HuH-7 (cell line): ENCODE measurements around the gene TGM1.
"Not testable (repeated sequence)": the region's sequence is repeated elsewhere in the genome, so short reads cannot be mapped to it uniquely, and the experiment has no call there.

Source experiments
- DNase-seq: peaks from one replicate; pipeline ENCODE4 v3.0.0; 2011; ENCODE audit warnings: low spot score

TGM1 gene

DNA sequence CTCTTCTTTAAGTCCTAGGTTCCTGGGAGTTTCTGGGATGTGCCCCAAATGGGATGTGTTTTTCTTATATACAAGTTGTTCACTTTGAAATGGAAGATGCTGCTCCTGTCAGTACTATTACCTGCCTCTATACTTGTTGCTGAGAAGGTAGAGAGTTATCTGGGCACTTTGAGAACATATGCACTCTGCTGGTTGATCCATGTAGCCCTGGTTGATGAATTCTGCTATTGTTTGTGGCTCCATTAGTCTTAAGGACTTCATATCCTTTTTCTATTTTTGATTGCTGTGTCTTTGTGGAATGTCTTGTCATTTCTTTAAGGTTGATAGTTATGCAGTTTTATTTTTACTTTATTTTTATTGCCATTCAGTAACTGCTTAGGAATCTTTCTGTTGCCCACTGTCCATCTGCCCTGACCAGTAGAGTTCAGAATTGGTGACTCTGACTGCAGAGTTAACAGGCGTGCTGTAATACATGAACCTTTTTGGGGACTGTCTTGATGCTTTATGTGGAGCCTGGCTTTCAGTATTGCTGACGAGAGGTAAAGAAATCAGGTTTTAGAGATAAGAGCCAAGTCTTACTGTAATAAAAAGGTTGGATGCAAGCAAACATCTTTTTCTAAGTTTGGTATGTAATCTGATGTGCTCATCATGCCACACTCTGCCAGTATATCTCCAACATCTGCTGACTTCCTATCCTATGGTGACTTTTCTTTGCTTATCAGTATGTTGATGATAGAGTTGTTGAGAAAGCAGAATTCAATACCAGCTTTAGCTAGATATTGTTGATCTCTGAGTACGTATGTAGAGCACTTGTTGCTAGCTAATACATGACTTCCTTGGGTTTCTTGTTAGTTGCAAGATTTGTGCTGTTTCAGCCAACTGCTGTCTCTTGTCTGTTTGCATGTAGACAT lies 28.6 kb downstream of the TGM1 start:
- DNase-seq: no peak

DNA sequence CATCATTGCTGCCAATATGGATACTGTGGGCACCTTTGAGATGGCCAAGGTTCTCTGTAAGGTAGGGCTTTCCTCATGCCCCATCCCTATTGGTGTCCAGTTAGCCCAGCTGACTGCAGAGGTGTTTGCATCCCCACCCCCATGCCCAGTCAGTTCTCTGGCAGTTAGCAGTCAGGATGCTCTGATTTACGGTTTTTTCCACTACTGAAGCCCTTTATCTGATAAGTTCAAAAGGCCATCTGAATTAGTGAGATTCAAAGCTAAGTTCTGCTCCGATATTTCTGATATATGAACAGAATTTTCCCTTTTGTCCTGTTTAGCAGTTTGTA lies 29.5 kb downstream of the TGM1 start:
- DNase-seq: no peak

DNA sequence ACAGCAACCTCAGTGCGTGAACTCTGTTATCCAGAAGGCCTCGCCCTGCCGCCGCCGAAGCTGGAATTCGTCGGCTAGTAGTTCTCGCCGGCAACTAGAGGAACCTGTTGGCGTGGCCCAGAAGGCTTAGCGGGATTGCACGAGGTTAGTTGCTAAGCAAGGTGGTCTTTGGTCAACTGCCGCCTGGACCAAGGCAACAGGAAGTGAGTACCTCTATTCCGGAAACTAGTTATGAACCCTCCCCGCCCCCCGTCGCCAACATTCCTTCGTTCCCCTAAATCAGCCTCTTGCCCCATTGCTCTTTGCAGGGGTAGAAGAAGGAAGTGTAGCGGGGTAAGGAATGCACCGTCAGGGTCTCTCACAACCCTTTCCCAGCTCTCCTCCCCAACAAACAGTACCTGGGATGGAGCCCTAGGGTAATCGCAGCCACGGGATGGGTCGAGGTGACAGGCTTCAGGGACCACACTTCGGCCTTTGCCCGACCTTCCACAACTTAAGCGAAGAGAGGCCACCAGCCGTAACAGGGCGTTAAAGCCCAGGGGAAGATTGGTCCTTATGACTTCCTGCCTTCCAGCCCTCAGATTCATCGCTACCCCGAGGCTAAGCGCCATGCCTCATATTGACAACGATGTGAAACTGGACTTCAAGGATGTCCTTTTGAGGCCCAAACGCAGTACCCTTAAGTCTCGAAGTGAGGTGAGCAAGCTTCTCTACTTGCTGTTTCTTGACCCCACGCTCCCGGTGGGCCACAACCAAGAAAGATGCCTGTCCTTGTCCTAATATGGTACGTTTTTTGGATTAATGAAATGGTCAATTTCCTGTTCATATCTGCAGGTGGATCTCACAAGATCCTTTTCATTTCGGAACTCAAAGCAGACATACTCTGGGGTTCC lies 30.1 kb downstream of the TGM1 start, which contains the start of gene GMPR2:
Gene GMPR2, plus strand, starts transcription at position 285 of the 893 bp plus-strand sequence. Its CDS starts 325 bp downstream, at position 610.
- peak; percentile 54 for DNase-seq

DNA sequence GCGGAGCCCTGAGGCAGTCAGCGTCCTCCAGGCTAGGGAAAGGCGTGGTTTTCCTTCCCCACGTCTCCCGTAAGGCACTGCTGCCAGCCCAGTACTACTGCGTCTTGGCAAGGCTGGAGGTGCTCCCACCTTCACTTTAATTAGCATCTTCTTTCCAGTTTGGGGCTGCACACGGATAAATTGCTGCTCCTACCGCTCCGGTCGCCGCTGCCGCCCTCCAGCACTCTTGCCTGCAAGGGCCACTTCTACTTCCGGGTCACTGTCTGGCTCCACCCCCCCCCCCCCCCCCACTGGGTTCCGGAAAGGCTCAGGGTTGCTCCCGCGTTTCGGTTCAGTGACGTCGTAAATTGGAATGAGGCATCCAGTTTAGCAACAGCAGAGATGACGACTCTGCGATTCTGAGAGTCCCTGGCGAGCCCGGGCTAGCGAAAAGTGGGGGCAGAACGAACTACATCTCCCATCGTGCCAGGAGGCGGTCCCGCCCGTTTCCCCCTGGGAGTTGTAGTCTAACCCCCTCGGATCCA lies 30.8 kb downstream of the TGM1 start, which contains the start of gene NEDD8:
Gene NEDD8, minus strand, starts transcription at position 247 of the 524 bp plus-strand sequence. Its CDS starts 100 bp downstream, at position 147.
- DNase-seq: peak; percentile 78

DNA sequence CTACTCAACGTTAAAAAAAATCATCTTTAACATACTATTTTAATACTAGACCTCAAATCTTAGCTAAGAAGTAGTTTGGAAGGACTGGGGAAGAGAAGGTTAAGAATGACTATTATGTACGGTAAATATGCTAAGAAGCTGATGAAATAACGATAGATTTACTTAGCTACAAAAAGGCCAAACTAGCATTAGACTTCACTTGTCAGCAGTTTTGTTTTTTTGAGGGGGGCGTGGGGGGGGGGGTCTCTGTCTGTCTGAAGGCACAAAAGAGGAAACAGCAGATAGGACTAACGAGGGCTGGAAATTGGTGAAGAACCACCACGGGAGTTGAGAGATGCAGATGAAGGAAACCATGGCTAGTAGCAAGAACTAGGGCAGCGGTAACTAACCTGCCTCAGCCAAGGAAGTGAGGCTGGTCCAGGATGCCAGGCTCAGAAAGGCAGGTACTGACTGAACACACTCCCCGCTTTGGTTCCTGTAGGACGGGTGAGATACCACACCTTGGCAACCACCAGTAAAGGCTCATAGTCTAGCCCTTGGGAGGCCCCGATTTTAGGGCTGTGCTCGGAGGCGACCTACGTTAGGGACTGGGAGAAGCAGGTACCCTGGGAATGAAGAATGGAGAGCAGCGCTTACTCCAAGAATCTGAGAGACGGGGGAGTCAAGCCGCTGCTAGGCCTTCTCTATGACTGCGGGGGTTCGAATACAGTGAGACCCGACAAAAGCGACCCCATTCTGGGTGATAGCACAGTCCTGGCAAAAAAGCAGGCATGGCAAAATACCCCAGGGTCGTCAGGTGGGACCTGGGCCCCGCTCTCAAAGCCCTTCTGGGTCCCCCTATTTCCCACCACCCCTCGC lies 31.5 kb downstream of the TGM1 start:
- no peak for DNase-seq

DNA sequence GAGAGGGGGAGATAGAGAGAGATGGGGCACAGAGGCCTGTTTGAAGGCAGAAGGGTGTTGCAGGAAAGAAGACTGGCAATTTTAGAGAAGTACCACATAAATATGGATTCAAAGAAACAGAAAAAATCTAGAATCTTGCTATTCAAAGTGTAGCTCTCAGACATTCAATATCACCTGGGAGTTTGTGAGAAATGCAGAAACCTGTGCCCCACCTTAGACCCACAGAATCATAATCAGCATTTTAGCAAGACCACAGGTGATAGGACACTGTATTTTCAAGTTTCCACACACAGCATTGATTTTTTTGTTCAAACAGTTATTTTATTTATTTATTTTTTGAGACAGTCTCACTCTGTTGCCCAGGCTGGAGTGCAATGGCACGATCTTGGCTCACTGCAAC lies 34.1 kb downstream of the TGM1 start:
- DNase-seq: no peak

DNA sequence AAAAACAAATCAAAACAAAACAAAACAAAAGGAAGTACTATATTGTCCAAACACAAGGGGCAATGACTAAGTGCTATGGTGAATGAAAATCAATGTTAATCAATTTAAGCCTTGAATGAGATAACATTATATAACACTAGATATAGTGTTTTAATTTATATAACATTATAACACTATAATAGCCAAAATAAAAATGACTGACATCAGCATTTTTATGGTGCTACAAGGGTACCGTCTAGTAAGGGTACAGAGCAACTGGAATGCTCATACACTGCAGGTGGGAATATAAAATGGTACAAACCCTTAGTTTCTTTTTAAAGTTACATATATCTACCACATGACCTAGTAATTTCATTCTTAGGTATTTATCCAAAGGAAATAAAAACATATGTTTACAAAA lies 36.5 kb downstream of the TGM1 start:
- no peak for DNase-seq

DNA sequence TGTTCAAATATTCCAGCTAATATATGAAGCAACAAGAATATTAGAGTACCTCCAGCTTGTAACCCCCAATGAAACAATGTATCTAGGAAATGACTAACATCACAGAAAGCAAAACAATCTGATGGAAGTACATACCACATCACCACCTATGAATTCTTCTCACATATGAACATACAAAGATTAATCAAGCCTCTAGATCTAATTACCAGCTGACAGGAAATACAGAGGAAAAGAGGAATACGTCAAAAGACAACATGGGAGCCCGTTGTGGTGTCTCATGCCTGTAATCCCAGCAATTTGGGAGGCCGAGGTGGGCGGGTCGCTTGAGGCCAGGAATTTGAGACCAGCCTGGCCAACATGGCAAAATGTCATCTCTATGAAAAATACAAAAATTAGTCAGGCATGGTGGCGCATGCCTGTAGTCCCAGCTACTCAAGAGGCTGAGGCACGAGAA lies 38.3 kb downstream of the TGM1 start:
- DNase-seq: no peak

DNA sequence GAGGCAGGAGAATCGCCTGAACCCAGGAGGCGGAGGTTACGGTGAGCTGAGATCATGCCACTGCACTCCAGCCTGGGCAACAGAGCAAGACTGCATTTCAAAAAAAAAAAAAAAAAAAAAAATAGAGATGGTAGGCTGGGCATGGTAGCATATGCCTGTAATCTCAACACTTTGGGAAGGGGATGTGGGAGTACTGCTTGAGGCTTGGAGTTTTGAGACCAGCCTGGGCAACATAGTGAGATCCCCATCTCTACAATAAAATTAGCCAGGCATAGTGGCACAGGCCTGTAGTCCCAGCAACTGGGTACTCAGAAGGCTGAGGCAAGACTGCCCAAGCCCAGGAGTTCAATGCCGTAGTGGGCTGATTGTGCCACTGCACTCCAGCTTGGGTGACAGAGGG lies 40.0 kb downstream of the TGM1 start:
- not testable (repeated sequence) for DNase-seq

DNA sequence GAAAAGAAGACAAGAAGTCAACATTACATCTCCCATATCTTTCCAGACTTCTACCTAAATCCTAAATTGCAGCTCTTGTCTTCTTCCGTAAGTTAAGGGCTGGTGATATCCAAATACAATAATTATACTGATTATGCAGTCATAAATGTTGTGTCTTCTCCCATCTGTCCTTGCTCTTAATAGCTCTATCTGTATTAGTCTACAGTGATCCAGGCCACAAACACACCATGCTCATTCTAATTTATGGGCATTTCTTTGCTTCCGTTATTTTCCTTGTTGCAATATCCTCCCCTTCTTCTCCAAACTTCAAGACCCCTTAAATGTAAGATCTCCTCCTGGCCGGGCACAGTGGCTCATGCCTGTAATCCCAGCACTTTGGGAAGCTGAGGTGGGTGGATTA lies 43.5 kb downstream of the TGM1 start:
- no peak for DNase-seq

DNA sequence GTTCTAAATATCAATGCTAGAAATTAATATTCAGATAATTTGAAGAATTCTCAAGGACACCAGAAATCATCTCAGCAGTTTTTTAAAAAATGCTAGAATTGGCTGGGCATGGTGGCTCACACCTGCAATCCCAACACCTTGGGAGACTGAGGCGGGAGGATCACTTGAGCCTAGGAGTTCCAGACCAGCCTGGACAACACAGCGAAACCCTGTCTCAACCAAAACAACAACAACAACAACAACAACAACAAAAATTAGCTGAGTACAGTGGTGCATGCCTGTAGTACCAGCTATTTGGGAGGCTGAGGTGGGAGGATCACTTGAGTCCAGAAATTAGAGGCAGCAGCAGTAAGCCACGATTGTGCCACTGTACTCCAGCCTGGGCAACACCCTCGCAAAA lies 43.9 kb downstream of the TGM1 start:
- DNase-seq: no peak

DNA sequence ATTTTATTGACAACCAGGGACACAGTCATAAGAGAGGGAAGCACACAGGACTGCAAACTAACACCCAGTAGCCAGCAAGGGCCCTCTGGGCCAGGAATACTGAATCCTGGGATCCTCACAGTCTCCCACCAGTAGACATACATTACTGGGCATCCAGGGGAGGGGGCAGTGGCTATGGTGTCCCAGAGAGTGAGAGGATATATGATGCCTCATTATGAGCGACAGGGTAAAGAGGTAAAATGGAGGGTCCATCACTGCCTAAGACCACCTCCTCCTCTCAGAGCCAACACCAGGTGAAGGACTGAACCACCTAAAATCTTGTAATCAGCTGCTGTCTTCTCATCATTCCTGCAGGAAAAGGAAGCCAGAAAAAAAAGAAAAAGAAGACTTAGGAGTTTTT lies 46.1 kb downstream of the TGM1 start:
- not testable (repeated sequence) for DNase-seq

DNA sequence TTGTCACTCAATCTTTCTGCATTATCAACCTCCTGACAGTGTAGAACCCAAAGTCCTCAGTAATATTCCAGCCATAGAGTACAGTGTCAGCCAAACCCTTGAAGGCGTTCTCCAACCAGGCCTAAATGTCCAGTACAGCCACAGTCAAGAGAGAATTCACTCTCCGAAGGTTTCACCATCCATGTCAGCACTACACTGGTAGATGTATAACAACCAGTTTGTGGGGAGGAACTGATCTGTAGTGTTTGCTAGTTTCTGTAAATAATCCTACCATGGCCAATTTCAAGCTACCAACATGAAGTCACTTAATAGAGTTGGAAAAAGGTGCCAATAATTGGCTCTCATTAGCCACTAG lies 46.7 kb downstream of the TGM1 start:
- no peak for DNase-seq

DNA sequence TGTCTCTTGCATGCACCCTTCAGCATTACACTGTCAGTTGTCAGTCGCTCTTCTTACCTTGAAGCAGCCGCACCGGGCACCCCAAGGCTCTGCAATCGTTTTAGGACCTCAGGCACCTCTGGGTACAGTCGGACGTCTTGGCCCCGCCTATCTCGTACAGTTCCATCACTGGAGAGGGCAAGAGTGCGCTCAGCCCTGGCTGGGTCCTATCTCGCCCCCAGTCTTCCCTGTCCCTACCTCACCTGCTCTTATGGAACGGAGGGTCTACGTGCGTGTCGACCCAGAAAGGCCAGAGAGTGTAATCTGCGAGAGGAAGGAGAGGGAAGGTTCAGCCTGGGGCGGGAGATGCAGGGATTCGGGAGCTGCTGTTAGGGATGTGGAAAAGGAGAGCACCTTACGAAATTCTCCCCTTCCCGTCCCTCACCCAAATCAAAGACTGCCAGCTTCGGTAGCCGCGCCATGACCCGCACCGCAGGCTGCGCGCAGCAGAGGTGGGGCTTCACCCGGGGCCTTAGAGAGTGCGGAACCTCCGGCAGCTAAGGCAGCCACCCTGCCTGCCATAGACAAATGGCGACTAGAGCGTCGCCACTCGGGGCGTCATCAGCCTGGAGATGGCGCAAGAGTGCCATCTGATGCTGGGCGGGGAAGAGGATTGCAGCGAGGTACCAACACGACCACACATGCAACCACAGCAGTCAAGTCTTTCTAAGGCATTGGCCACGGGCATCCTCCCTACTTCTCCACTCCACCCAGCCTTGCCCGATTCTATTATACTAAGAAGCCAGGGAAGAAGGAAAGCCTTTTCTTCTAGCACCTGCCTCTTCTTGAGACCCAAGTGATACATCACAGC lies 47.3 kb downstream of the TGM1 start, which contains the start of gene MDP1:
Gene MDP1, minus strand, starts transcription at position 572 of the 850 bp plus-strand sequence. Its CDS starts 111 bp downstream, at position 461.
- peak; percentile 85 for DNase-seq

DNA sequence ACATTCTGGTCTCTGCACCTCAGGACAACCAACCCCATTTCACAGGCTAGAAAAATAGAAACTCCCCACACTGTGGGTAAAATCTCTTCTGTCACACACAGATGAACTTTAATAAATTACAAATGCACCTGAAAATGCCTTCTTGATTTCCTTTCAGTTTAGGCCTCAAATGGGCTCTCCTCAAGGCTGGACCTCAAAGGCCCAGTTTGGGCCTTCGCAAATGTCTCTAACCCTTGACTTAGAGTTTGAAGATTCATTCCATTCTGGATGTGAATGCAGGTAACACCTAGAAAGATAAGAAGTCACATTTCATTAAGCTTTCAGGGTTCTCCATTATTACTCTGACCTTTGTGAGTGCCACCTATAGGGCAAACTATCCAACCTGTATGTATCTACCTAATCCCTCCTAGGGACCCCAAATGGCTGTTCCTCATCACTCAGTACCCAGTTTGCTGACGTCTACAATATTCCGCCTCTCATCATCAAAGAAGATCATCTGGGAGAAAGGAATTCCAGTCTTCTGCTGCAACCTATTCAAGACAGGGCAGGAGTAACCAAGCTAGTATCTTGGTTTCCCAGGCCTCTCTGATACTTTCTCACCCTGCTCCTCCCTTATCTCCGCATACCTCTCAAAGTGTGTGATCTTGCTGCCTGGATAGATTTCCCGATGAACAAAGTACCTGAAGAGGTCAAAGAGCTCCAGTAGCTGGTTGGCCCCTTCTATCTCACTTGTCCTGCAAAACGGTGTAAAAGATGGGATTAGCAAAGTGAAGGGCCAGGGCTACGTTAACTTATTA lies 48.9 kb downstream of the TGM1 start:
- DNase-seq: no peak

DNA sequence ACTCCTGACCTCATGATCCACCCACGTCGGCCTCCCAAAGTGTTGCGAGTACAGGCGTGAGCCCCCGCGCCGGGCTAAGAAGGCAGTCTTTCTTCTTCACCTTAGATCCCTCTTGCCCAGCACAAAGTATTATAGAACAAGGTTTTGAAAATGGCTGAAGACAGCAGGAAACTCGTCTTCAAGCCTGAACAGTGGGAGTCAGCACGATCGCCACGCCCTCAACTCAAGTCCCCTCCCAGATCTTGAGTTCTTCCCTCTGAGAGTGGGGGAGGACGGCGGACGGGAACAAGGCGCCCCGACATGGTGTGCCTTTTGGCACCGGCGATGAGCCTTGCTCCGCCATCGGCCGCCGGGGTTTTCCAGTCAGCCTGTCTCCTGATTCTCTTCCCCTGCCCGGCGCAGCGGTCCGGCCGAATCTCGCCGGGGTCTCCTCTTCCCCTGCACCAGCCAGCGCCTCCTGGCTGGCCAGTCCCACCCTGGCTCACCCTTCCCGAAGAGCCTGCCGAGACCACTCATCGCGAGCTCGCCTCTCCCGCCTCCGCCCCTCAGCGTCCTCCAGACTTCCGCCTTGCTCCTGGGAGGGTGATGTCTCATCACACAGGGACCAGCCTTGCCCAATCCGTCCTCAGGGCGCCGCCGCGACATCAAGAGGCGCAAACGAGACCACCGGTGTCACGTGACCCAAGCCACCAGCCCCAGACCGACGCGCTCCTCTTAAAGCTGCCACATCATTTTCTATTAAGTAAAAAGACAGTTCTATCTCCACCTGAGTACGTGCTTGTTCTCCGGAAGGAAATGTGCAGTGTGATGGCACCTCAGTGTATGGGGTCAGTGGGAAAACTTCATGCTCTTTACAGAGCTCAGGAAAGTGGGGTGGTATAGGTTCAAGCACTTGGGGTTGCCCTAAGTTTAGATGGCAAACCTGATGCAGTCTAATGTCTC lies 49.8 kb downstream of the TGM1 start, which contains the start of gene CHMP4A:
Gene CHMP4A, minus strand, starts transcription at position 565 of the 942 bp plus-strand sequence. Its CDS starts 49 bp downstream, at position 516.
- peak; percentile 95 for DNase-seq

DNA sequence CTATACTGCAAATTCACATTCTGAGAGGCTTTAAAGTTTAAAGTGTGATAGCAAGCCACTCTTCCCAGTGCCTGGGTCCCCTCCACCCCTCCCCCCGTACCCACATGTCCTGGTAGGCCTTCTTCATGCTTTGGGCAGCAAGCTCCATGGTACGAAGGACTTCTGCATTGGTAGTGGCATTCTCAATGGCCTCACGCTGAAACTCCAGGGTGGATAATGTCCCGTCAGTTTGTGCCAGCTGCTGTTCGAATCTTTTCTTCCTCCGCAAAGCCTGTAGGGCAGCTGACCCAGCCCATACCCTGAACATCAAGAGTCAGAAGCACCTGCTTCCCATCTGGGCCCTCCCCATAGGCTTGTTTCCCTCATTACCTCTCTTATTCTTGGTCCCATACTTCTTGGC lies 51.7 kb downstream of the TGM1 start:
- no peak for DNase-seq

DNA sequence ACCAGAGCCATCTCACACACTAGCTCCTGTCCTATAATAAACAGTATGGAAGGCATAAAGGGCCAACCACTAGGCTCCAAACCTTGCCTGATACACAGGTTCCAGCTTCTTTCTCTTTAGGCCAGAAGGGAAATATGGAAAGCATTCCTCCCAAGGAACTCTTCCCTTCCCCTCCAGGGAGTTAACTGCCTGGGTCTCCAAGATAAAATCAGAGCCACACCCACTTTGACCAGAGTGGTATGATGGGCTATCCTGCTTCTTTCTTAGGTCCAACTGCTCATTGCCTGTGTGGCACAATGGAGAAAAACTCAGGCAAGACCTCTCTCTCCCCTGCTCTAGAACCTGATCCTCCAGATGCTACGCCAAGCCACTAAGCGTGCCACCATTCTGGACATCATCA lies 55.4 kb downstream of the TGM1 start:
- no peak for DNase-seq
